ENCODE results near the gene SFTPB. TPM values are rescaled to one million over a fixed set of nuclear protein-coding genes. Genes with fewer than 3 reads are reported as not detected.

SFTPB gene
- total RNA-seq: not detected in 2 replicates

GRCh38 chr2:85668009-85668856, at the start of gene SFTPB:
Gene SFTPB (minus strand): TSS chr2:85668199. CDS start chr2:85668183, 16 bp downstream.

GRCh38 chr2:85694052-85695025, 26.3 kb upstream of the SFTPB start, which contains the start of gene GNLY:
Gene GNLY (plus strand): TSS chr2:85694358. CDS start chr2:85694419, 61 bp downstream.

GRCh38 chr2:85611705-85612587, 56.1 kb downstream of the SFTPB start, which contains the start of gene C2orf68:
Gene C2orf68 (minus strand): TSS chr2:85612066. CDS start chr2:85611984, 82 bp downstream.

Other genes starting within 250 kb of the SFTPB start
- gene SH2D6, start 249.5 kb downstream of the SFTPB start, total RNA-seq: under 0.01 TPM in 1 of 2 replicates, not detected in the other
- 127 and 158 TPM in 2 replicates for gene MAT2A, start 129.0 kb downstream of the SFTPB start, total RNA-seq
- gene GGCX, start 106.7 kb downstream of the SFTPB start, total RNA-seq: 24.6 and 38.5 TPM in 2 replicates
- gene VAMP8, start 90.6 kb downstream of the SFTPB start, total RNA-seq: 0.59 TPM in 1 of 2 replicates, not detected in the other
- gene VAMP5, start 83.8 kb downstream of the SFTPB start, total RNA-seq: 16.2 and 25.0 TPM in 2 replicates
- 105 and 194 TPM in 2 replicates for gene RNF181, start 72.5 kb downstream of the SFTPB start, total RNA-seq
- gene TMEM150A, start 65.5 kb downstream of the SFTPB start, total RNA-seq: 8.6 and 9.6 TPM in 2 replicates
- gene C2orf68, start 56.1 kb downstream of the SFTPB start, total RNA-seq: 10.7 and 17.2 TPM in 2 replicates
- gene USP39, start 52.0 kb downstream of the SFTPB start, total RNA-seq: 39.7 and 46.7 TPM in 2 replicates
- gene GNLY, start 26.2 kb upstream of the SFTPB start, total RNA-seq: not detected in 2 replicates
- 5.5 and 7.7 TPM in 2 replicates for gene ATOH8, start 85.8 kb upstream of the SFTPB start, total RNA-seq
- 9.0 and 21.7 TPM in 2 replicates for gene ST3GAL5, start 220.8 kb upstream of the SFTPB start, total RNA-seq

Measured in subcutaneous preadipocyte (primary cell).